HG03457 (cell line): ENCODE measurements around the gene RFX3.

Experiments
- ATAC-seq: cut with Tn5 transposase; IDR thresholded peaks from one replicate; pipeline ENCODE4 v1.9.1; 2021; ENCODE audit warnings: moderate number of reproducible peaks; ENCODE audit not compliant: unreplicated experiment

Gene RFX3

DNA sequence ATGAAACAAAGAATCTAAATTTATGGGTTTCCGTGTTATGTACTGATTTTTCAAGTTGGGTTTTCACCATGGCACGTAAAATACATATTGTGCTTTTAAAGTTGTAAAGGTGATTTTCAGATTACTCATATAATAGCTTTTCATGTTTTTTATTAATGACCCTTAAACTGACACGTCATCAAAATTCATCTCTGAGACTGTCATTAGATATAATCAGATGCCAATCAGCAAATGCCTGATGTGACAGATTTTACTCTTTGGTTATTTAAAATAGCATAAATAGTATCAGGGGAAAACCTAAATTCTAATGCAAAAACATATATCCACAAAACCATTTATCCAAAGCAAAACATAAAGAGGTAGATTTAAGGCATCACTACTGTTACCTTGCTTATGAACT, 11.0 kb downstream of the RFX3 start:
- ATAC-seq = no peak

DNA sequence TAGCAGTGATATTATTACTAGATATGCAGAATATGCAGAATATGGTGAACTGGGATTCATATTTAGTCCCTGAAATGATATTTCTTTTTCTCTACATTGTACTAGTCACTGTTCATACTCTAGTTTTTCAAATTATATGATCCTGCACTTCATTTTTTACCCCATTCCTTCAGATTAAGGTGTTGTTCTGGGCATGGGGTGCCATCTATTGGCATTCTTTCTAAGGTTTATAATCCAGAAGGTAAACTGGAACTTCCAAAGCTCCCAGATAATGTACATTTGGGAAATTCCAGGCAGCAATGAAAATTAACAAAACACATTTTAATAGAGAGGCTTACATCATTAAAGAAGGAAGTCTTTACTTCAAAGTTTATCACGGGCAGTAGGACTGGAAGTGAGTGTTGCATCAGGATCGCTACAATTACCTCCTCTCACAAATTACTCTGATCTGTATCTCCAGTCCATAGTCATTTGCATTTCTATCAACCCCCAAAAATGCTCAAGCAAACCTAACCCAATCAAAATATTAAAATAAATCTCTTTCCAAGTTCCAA, 12.5 kb downstream of the RFX3 start:
- no peak for ATAC-seq

GRCh38 chr9:3511551-3511950, 14.2 kb downstream of the RFX3 start:
- no peak for ATAC-seq

- no peak for ATAC-seq
Observed at GRCh38 chr9:3510796-3511195, 15.0 kb downstream of the RFX3 start.

- no peak for ATAC-seq
Observed at GRCh38 chr9:3509926-3510325, 15.9 kb downstream of the RFX3 start.

DNA sequence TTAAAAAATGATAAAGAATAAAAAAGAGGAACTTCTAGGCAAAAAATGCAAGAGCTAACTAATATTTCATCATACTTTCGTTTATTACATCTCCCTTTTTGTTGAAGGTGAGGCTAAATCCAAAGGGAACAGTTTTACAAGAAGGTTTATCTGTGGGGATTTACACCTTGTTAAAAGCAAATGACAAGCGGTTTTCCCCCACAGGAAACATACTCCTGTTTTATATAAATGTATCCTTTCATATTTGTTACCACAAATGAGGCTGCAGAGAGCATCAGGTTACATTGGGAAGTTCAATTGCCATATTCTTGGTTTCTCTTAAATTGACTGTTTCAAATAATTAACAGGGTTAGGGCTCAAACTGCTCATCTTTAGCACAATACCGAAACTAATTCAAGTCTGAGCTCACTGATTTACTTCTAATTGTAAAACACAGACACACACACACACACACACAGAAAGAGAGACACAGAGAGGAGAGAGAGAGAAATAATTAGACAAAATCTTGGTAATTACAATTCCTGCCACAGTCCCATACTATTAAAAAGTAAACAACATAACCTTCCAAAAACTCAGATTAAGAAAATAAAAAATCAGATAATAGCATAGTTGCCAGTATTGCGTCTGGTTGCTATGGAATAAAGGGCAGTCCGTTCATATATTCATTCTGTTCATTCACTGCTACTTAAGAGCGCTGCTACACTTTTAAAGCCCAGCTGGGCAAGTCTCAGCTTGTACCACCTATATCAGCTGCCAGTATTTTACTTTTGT, 17.1 kb downstream of the RFX3 start:
- ATAC-seq = no peak

GRCh38 chr9:3508078-3508431, 17.7 kb downstream of the RFX3 start:
- no peak for ATAC-seq

- ATAC-seq = peak; percentile 58
Observed at GRCh38 chr9:3507395-3508077, 18.3 kb downstream of the RFX3 start.

GRCh38 chr9:3506164-3506563, 19.6 kb downstream of the RFX3 start:
- no peak for ATAC-seq

DNA sequence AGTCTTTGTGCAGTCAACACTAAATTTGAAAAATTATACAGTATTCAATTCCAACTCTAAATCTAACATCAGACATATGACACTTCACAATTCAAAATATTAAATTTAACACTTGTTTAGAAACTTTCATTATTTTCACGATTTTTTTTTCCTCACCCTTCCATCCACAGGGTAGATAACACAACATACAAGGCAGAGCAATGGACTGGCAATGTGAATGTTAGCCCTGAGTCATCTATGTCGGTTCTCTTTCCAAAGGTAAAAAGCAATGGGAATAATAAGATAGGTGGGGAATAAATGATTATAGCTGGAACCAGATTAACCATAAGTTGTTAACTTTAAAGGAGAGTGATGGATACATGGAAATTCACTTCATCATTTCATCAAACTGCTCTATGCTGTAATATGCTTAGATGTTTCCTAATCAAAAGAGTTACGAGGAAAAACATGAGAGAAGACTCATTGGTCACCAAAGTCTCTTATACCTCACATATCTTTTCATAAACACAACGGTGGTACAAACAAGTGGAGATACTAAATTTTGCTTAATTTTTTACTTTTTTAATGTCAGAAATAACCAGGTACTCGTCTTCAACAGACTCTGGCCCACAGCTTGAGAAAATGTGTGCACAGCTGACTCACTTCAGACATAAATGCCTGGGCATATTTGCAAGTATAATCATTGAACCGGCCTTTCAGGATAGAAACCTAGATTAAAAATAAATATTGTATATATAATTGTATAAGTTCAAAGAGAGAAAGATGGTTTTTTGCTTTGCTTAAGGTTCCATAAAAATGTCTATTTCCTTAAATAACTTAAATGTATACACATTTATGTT, 23.0 kb downstream of the RFX3 start:
- ATAC-seq = no peak

GRCh38 chr9:3500044-3500443, 25.8 kb downstream of the RFX3 start:
- ATAC-seq = no peak

GRCh38 chr9:3498691-3499090, 27.1 kb downstream of the RFX3 start:
- no peak for ATAC-seq

DNA sequence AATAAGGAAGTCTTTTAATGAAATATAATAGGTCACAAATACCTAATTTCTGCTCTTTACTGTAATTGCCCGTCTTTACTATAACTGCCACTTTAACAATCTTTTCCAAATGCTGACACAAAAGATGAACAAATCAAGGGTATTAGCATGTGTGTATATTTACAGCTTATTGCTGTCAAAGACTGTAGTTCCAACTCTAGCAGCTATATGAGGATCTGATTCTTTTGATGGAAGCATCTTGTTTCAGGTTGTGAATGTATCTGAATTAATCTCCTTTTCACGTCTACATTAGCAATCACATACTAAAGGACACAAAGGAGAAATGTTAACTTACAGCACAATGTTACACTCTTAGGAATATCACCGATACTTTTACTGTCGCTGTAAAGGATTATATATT, 27.9 kb downstream of the RFX3 start:
- no peak for ATAC-seq

DNA sequence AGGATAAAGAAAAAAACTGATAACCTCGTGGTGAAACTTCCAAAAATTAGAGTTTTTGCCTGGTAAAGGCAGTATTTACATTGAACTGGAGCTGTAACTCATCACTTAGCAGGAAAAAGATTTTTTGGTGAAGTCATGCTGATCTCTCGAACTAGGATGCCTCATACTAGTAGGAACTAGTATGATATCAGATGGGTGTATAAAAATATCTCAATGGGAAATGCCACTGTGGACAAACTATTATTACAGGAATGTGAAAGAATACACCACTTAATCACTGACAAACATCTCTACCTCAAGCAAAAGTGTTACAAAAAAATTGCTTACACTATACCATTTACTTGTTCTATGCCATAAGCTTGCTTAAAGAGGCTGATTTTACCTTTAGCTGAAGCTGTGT, 28.4 kb downstream of the RFX3 start:
- ATAC-seq = no peak

GRCh38 chr9:3495855-3496254, 29.9 kb downstream of the RFX3 start:
- no peak for ATAC-seq

DNA sequence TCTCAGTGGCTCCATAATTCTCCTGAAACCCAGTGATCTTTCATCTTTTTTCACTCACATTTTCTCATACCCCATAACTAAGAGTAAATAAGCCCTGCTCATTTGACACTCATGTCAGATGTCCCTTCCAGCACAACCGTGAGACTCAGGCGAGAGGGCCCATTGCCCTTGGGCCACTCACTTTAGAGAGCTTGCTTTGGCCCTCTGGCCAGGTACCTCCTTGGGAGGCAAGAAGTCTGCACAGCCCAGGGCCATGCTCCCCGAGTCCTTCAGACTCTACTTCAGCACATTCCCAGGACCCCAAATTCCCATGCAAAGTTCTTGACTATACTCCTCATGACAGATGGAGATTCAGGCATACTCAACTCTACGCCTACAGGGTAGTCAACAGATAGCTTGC, 33.6 kb downstream of the RFX3 start:
- ATAC-seq = no peak

DNA sequence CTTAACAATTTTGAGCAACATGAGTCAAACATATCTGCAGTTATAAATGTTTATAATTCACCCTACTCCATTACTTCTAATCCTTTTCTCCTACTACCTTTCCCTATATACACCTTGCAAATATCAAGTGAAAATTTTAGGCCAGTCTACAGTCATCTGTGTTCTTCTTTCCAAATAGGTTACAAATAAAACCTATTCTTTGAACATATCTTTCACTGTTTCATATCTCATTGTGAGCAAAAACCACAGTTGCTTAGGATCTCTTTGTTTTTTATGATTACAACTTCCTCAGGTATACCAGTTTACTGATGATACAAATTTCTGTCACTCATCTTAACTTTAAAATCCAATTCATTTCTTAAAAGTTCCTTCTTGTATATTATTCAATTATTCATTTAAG, 34.4 kb downstream of the RFX3 start:
- ATAC-seq = no peak

DNA sequence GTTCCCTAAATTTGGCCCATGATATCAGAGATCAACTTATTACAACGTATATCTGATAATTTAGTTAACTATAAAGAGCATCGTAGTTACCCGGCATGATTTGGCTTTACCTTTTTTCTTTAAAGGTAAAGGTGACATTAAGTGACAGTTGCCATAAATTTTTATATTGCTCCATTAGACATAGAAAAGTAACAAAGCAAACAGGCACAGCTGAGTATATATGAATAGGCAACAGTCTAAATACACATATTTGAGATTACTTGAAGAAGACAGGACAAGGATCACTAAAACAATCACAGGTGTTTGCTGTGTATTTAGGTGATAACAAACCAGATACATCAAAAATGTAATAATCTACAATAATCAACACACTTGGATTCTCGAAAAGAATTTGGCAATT, 34.8 kb downstream of the RFX3 start:
- ATAC-seq = no peak

DNA sequence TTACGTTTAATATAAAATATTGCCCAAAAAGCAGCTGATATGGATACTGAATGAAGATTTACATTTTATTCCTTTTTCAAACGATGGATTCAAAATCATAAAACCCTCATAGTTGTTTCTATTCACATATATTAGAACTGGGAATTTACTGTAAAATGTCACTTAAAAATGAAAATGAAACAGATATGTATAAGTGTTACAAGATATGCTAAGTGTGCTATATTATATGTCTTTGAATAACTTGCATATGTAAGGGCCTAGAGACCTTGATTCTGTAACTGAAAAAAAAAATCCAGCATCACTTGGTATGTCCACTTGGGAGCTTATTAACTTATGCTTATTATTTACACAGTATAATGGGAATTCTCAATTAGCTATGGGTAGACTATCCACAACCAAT, 43.2 kb downstream of the RFX3 start:
- ATAC-seq = no peak

DNA sequence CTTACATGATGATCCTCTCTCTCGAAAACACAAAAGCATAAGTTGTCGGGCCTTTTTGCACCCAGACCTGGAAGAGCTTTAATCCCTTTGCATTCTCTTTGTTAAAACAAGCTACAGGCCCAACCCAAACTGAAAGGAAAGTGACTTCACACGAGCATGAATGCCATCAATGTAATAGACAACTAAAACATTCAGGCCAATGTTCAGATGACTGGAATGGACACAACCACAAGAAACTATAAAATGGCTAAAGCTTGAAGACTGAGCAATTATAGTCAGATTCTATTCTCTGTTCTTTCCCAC, 45.5 kb downstream of the RFX3 start:
- ATAC-seq = no peak

- ATAC-seq = no peak
Observed at GRCh38 chr9:3479514-3480352, 46.1 kb downstream of the RFX3 start.
